ENCODE measurements around the gene ZNF319. TPM values are rescaled to one million over a fixed set of nuclear protein-coding genes. Genes with fewer than 3 reads are reported as not detected.

The ZNF319 gene
- polyA plus RNA-seq, 3 donors = 2.5 to 4.5 (median 3.0) TPM

- 45 to 55% (median 52%) methylated on average over 6 of the region's 6 CpGs for WGBS, 3 donors
Measured at GRCh38 chr16:57950382-57950781, 50.1 kb downstream of the ZNF319 start.

GRCh38 chr16:57949595-57950238 lies 50.8 kb downstream of the ZNF319 start:
- WGBS, 3 donors = 70 to 80% (median 74%) methylated on average over 5 of the region's 5 CpGs

More at GRCh38 chr16:57950382-57950781, 50.1 kb downstream of the ZNF319 start:
- H3K27ac ChIP-seq (ENCODE audit: low read depth, low read length) = no peak overlapping the region

GRCh38 chr16:57949013-57949412 lies 51.5 kb downstream of the ZNF319 start:
- no peak overlapping the region for H3K27ac ChIP-seq (ENCODE audit: low read depth, low read length)
- 17 to 25% (median 18%) methylated on average over 2 of the region's 2 CpGs for WGBS, 3 donors

More at GRCh38 chr16:57949595-57950238, 50.8 kb downstream of the ZNF319 start:
- no peak overlapping the region for H3K27ac ChIP-seq (ENCODE audit: low read depth, low read length)

- 88 to 97% (median 95%) methylated on average over 5 of the region's 5 CpGs for WGBS, 3 donors
- no peak overlapping the region for H3K27ac ChIP-seq (ENCODE audit: low read depth, low read length)
Measured at GRCh38 chr16:57948027-57948426, 52.4 kb downstream of the ZNF319 start.

GRCh38 chr16:57947261-57947660 lies 53.2 kb downstream of the ZNF319 start:
- WGBS, 3 donors = 74 to 97% (median 81%) methylated on average over 2 of the region's 2 CpGs
- no peak overlapping the region for H3K27ac ChIP-seq (ENCODE audit: low read depth, low read length)

GRCh38 chr16:57946181-57946801 lies 54.2 kb downstream of the ZNF319 start:
- WGBS, 3 donors = 81 to 87% (median 82%) methylated on average over 13 of the region's 13 CpGs
- H3K27ac ChIP-seq (ENCODE audit: low read depth, low read length) = no peak overlapping the region

- no peak overlapping the region for H3K27ac ChIP-seq (ENCODE audit: low read depth, low read length)
- WGBS, 3 donors = 46 to 53% (median 49%) methylated on average over 7 of the region's 7 CpGs
Measured at GRCh38 chr16:57945740-57946138, 54.7 kb downstream of the ZNF319 start.

- H3K27ac ChIP-seq (ENCODE audit: low read depth, low read length) = no peak overlapping the region
- 88 to 89% (median 88%) methylated on average over 9 of the region's 9 CpGs for WGBS, 3 donors
Measured at GRCh38 chr16:57944970-57945739, 55.3 kb downstream of the ZNF319 start.

Other genes starting within 250 kb of the ZNF319 start
- gene KIFC3, start 198.2 kb downstream of the ZNF319 start, polyA plus RNA-seq = 10 to 100 TPM; 21.9 to 35.1 (median 31.6) TPM
- under 1 TPM in 2 of 3 donors, not detected in 1; under 0.01 to 0.28 TPM for gene CNGB1, start 29.5 kb downstream of the ZNF319 start, polyA plus RNA-seq
- gene USB1, start 735 bp upstream of the ZNF319 start, polyA plus RNA-seq = 10 to 100 TPM; 11.8 to 35.0 (median 25.1) TPM
- gene MMP15, start 25.1 kb upstream of the ZNF319 start, polyA plus RNA-seq = 10 to 100 TPM in 2 of 3 donors, 1 to 10 TPM in 1; 8.7 to 44.5 (median 16.4) TPM
- 10 to 100 TPM; 13.3 to 39.5 (median 31.5) TPM for gene CFAP20, start 128.7 kb upstream of the ZNF319 start, polyA plus RNA-seq
- gene CSNK2A2, start 197.4 kb upstream of the ZNF319 start, polyA plus RNA-seq = 10 to 100 TPM; 27.3 to 31.5 (median 28.6) TPM